Measurements from ENCODE around the gene COMMD2.
A peak's percentile ranks its signal among the peaks of the same experiment; 100 is the strongest.

The COMMD2 gene

GRCh38 chr3:149727656-149728055 is 24.6 kb downstream of the COMMD2 start:
- H3K4me3 ChIP-seq (ENCODE audit: low read depth, low read length), result no peak overlapping the region
- no peak for DNase-seq (ENCODE audit: low read depth)
- TF ChIP-seq CTCF (IDR thresholded peaks at IDR 0.05; ENCODE audit: control insufficient read depth, extremely low read depth, insufficient read depth), result no peak

GRCh38 chr3:149726716-149727407 is 25.4 kb downstream of the COMMD2 start:
- no peak overlapping the region for H3K4me3 ChIP-seq (ENCODE audit: low read depth, low read length)
- no peak for TF ChIP-seq CTCF (IDR thresholded peaks at IDR 0.05; ENCODE audit: control insufficient read depth, extremely low read depth, insufficient read depth)
- DNase-seq (ENCODE audit: low read depth), result no peak

- DNase-seq (ENCODE audit: low read depth), result no peak
- TF ChIP-seq CTCF (IDR thresholded peaks at IDR 0.05; ENCODE audit: control insufficient read depth, extremely low read depth, insufficient read depth), result no peak
- no peak overlapping the region for H3K4me3 ChIP-seq (ENCODE audit: low read depth, low read length)
Measured at GRCh38 chr3:149723781-149724180, 28.5 kb downstream of the COMMD2 start.

GRCh38 chr3:149720918-149721317 is 31.4 kb downstream of the COMMD2 start:
- no peak for TF ChIP-seq CTCF (IDR thresholded peaks at IDR 0.05; ENCODE audit: control insufficient read depth, extremely low read depth, insufficient read depth)
- no peak for DNase-seq (ENCODE audit: low read depth)
- no peak overlapping the region for H3K4me3 ChIP-seq (ENCODE audit: low read depth, low read length)

GRCh38 chr3:149717391-149718056 is 34.8 kb downstream of the COMMD2 start:
- DNase-seq (ENCODE audit: low read depth), result peak; percentile 47
- TF ChIP-seq CTCF (IDR thresholded peaks at IDR 0.05; ENCODE audit: control insufficient read depth, extremely low read depth, insufficient read depth), result peak; percentile 74
- H3K4me3 ChIP-seq (ENCODE audit: low read depth, low read length), result no peak overlapping the region

- DNase-seq (ENCODE audit: low read depth), result no peak
- TF ChIP-seq CTCF (IDR thresholded peaks at IDR 0.05; ENCODE audit: control insufficient read depth, extremely low read depth, insufficient read depth), result no peak
- H3K4me3 ChIP-seq (ENCODE audit: low read depth, low read length), result no peak overlapping the region
Measured at GRCh38 chr3:149716984-149717383, 35.3 kb downstream of the COMMD2 start.
